Measurements from ENCODE around the gene CHD9NB.

DNA sequence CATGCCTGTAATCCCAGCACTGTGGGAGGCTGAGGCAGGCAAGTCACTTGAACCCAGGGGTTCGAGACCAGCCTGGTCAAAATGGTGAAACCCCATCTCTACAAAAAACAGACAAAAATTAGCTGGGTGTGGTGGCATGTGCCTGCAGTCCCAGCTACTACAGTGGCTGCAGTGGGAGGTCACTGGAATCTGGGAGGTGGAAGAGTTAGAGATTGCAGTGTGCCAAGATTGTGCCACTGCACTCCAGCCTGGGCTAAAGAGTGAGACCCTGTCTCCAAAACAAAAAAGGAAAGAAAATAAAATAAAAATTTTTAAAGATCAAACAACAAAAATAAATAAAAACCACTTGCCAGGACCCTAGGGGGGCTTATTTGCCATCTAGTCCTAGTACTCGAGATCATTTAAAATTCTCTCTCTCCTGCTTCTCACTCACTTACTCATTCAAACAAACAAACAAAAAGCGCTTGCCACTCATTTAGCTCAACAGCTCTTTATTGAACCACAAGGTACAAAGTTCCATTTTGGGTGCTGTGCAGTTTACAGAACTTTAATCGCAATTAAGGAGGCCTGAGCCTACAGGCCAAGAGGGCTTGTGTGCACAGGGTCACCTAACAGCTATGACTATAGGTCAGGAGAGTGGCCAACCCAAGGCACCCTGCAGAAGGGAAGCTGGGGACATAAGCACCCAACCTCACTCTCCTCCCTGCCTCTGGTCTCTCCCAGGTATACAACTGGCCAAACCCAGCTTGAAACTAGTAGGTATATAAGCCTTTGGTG lies 4.4 kb downstream of the CHD9NB start:
- TF ChIP-seq, protein P1, sequence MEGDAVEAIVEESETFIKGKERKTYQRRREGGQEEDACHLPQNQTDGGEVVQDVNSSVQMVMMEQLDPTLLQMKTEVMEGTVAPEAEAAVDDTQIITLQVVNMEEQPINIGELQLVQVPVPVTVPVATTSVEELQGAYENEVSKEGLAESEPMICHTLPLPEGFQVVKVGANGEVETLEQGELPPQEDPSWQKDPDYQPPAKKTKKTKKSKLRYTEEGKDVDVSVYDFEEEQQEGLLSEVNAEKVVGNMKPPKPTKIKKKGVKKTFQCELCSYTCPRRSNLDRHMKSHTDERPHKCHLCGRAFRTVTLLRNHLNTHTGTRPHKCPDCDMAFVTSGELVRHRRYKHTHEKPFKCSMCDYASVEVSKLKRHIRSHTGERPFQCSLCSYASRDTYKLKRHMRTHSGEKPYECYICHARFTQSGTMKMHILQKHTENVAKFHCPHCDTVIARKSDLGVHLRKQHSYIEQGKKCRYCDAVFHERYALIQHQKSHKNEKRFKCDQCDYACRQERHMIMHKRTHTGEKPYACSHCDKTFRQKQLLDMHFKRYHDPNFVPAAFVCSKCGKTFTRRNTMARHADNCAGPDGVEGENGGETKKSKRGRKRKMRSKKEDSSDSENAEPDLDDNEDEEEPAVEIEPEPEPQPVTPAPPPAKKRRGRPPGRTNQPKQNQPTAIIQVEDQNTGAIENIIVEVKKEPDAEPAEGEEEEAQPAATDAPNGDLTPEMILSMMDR (conservative IDR thresholded peaks at IDR 0.05; ENCODE audit: low read depth, low read length), result no peak
- TF ChIP-seq POLR2A (IDR thresholded peaks at IDR 0.05; ENCODE audit: low read depth, low read length) (no peak), MAZ (IDR thresholded peaks at IDR 0.05; ENCODE audit: borderline replicate concordance, low read depth, low read length) (no peak), FOS (IDR thresholded peaks at IDR 0.05; ENCODE audit: low read depth, low read length) (no peak), MXI1 (IDR thresholded peaks at IDR 0.05; ENCODE audit: borderline replicate concordance, low read depth, low read length) (no peak)

Data from IMR-90 (cell line).